Left ventricle myocardium superior (tissue), 1 donor: Measurements from ENCODE around the gene RGS19. TPM values are rescaled to one million over a fixed set of nuclear protein-coding genes. Genes with fewer than 3 reads are reported as not detected.
A peak's percentile ranks its signal among the peaks of the same experiment; 100 is the strongest.

Experiments used
- ATAC-seq: fragments of 200-7000 bp; cut with Tn5 transposase; one replicate; pipeline ENCODE4 v1.9.1; 2020; ENCODE audit warnings: mild to moderate bottlenecking, moderate library complexity
- DNase-seq: peaks from one replicate; pipeline ENCODE4 v3.0.0-alpha.2; 2020
- intact Hi-C: fragments of 100-400 bp; cut with micrococcal nuclease; formaldehyde crosslinking; loops from one replicate; pipeline ENCODE4 v1.11.0; 2022
- total RNA-seq: library from RNA; stranded (reverse); fragmentation: NEBNext Ultra II Directional; extraction: Animal tissue kit (Norgen Biotek cat#: 25700); gene quantifications from one replicate; pipeline ENCODE4 v1.2.1, GENCODE V29; 2021
- donor health status: DM: no; HTN: yes; CAD: no; lungs with severe emphysema.

Gene RGS19
- total RNA-seq, 1 donor from 2014 or later, result 5.4 TPM

DNA sequence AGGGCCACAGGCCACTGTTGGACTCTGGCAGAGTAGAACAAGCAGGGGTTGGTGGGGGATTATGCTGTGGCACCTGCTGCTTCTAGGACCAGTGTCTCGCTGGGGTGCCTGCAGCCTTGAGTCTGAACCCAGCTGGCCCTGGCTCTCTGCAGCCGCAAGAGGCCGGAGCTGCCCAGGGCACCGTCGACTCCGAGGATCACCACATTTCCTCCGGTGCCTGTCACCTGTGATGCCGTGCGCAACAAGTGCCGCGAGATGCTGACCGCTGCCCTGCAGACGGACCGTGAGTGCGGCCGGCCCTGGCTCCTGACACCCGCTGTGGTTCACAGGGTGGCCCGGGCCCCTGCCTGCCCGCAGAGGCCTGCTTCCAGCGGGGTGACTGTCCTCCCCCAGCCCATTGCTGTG is 10.1 kb downstream of the RGS19 start:
- no peak for DNase-seq
- no peak for ATAC-seq
- intact Hi-C loops, result no loop called here

DNA sequence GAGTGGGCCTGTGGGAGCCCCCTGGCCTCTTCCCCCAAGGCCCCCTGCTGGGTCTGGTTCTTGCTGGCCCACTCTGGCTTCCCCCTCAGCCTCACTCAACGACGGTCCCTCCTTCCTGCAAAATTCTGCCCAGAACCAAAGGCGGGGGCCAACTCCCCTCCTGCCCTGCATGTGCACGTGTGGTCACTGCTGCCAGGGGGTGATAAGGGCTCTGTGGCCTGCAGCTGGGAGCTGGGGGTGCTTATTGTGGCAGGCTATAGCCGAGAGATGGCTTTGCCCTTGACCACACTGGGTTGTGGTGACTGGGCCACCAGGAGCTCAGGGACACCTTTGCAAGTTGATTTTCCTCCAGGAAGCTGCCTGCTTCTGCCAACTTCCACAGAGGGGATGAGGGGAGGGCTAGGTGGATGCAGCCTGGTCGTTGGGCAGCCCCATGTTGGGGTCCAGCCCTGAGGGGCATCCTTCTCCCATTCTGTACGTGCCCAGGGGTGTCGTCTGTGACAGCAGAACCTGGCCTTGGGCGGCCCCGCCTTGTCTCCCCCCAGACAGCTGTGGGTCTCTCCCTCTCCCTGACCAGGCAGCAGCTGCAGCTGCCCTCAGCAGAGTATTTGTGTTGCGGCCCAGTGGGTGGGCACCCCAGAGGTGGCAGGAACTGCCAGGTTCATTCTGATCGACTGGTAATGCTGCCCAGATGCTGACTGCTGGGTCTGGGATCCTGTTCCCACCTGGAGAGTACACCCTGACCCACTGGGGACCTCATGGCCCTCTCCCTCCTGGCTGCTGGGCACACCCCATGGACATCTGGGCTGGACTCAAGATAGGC is 10.7 kb downstream of the RGS19 start:
- no peak for ATAC-seq
- DNase-seq, result no peak
- intact Hi-C loops, result no loop called here

- intact Hi-C loops, result no loop called here
- ATAC-seq (no peak), DNase-seq (no peak)
Observed at GRCh38 chr20:64067733-64068307, 11.5 kb downstream of the RGS19 start.

- DNase-seq (no peak), ATAC-seq (no peak)
- intact Hi-C loops, result no loop called here
Observed at GRCh38 chr20:64067005-64067632, 12.2 kb downstream of the RGS19 start.

GRCh38 chr20:64065974-64066343 is 13.4 kb downstream of the RGS19 start:
- intact Hi-C loops, result no loop called here
- ATAC-seq, result no peak

GRCh38 chr20:64065062-64065973 is 14.0 kb downstream of the RGS19 start:
- DNase-seq, result no peak
- intact Hi-C loops, result no loop called here
- no peak for ATAC-seq

More at GRCh38 chr20:64065974-64066343, 13.4 kb downstream of the RGS19 start:
- no peak for DNase-seq

- DNase-seq (no peak), ATAC-seq (no peak)
- intact Hi-C loops, result no loop called here
Observed at GRCh38 chr20:64064145-64064698, 15.1 kb downstream of the RGS19 start.

DNA sequence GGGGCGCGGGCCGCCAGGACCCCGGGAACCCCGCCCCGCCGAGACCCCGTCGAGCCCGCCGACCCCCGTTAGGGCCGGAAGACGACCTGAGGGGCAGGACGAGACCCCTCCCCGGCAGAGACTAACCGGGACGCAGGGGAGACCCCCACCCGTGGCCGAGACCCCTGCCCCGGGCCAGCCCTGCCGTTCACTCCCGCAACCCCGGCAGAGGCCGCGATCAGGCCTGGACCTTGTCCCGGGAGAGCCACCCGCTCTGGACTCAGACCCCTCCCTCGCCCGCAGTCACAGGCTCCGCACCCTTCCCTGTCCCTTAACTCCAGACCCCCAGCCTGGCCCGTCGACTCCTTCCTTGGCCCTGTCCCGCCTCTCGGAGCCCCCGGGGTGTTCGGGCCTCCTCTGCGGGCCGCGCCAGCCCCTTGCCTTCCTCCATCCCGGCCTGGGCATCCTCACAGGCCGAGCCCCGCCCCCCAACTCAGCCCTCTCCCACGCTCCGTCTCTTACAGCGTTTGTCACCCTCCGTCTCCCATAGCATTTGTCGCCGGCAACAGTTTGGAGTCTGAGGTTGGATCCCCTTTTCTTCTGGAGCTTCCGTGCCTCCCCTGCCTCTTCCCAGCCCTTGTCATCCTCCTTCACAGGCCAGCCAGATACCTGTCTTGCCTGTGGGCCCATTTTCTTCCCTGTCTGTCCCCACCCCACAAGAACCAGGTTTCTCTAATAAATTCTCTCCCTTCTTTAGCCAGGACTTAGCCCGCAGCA is 15.8 kb downstream of the RGS19 start:
- intact Hi-C loops, result no loop called here
- peak; percentile 17 for ATAC-seq
- DNase-seq, result peak; percentile 57

GRCh38 chr20:64062596-64063388 is 16.5 kb downstream of the RGS19 start, which contains the start of gene TCEA2:
Gene TCEA2, plus strand, starts transcription at chr20:64063198. Its CDS starts 115 bp downstream, at chr20:64063313.
- ATAC-seq (peak; percentile 95), DNase-seq (peak; percentile 99)
- intact Hi-C loops, result no loop called here

DNA sequence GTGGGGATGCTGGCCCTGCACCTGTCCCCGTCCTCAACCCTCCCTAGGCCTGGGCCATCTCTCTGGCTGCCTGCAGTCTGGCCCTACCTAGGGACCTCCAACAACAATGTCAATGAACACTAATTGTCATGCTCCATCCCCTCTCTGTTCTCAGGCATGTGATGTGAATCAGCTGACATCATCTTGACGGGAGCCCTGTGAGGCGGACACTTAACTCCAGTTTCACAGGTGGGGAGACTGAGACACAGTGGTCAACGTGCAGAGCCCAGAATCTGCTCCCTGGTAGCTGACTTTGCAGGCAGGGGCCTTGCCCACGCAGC is 17.1 kb downstream of the RGS19 start:
- no peak for ATAC-seq
- no peak for DNase-seq
- intact Hi-C loops, result no loop called here

DNA sequence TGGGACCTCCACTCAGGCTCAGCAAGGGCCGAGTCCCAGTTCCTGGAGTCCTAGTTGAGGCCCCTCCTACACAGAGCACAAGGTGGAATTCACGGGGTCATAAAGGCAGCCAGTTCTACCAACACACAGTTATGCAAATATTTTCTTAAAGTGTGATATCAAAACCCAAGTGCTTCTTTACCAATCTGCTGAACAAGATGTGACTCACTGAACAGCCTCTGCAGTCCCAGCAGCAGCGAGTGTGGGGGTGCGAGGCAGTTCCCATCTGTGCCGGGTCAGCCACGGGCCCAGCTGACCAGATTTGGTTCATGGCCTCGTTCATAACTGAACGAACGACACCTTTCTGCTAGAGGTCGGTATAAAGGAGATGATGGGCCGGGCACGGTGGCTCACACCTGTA is 20.8 kb downstream of the RGS19 start:
- ATAC-seq, result no peak
- intact Hi-C loops, result no loop called here
- no peak for DNase-seq

- peak; percentile 63 for ATAC-seq
- intact Hi-C loops, result no loop called here
- DNase-seq, result peak; percentile 85
Observed at GRCh38 chr20:64057628-64058498, 21.5 kb downstream of the RGS19 start.

DNA sequence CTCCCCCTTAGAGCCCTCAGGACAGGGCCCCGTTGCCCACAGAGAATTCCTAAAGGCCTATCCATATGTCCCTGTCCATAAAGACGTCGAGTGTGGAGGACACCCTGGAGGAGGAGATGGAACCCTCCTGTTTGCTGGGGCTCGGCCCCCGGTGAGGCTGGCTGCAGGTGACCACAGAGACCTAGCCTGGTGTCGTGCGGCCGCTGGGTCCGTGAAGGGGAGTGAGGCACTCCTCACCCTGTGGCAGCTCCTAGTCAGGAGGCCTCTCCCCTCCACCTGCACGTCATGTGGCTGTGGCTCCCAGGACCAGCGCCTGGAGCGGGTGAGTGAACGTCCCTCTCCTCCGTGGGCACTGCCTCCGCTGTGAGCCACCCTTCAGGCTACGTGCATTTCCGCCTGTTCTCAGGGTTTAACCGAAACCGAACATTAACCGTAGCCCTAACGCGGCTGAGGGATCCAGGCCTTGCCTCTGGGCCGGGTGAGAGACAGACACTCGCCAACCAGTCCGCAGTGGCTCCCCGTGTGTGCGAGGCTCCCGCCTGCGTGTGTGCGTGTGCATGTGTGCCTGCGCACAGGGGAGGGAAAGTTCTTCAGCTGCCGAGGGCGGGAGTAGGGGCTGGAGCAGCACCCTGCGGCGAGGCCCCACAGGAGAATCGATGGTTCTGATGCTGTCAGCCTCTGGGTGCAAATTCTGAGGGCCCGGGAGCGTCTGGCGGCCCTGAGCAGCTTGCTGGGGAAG is 22.3 kb downstream of the RGS19 start:
- intact Hi-C loops, result no loop called here
- ATAC-seq, result peak; percentile 1
- no peak for DNase-seq

- ATAC-seq (no peak), DNase-seq (no peak)
- intact Hi-C loops, result no loop called here
Observed at GRCh38 chr20:64056639-64056888, 22.8 kb downstream of the RGS19 start.

- intact Hi-C loops, result no loop called here
- peak; percentile 76 for DNase-seq
- peak; percentile 39 for ATAC-seq
Observed at GRCh38 chr20:64055893-64056638, 23.3 kb downstream of the RGS19 start.

DNA sequence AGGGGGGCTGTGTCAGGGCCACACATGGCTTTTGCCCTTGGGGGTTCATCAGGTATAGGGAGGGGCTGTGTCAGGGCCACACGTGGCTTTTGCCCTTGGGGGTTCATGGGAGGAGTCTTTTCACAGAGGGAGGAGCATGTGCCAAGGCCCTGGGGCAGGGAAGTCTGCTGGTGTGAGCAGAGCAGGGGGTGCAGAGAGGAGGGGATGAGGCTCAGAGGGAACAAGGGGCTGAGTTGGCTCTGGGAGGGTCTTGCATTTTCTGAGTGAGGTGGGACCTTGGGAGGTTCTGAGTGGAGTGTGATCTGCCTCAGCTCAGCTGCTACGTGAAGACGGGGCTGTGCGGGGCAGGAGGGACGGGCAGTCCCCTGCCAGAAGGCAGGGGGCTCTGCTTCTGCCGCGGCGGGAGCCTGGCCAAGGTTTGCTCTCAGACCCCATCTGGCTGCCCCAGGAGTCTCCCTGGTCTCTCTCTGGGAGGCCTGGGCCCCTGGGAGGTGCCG is 23.9 kb downstream of the RGS19 start:
- intact Hi-C loops, result no loop called here
- ATAC-seq (no peak), DNase-seq (no peak)
